Measurements from ENCODE around the gene COMT. TPM values are rescaled to one million over a fixed set of nuclear protein-coding genes. Genes with fewer than 3 reads are reported as not detected.

Gene COMT
- total RNA-seq, 1 experiment from 2014 or later, result 196 TPM

DNA sequence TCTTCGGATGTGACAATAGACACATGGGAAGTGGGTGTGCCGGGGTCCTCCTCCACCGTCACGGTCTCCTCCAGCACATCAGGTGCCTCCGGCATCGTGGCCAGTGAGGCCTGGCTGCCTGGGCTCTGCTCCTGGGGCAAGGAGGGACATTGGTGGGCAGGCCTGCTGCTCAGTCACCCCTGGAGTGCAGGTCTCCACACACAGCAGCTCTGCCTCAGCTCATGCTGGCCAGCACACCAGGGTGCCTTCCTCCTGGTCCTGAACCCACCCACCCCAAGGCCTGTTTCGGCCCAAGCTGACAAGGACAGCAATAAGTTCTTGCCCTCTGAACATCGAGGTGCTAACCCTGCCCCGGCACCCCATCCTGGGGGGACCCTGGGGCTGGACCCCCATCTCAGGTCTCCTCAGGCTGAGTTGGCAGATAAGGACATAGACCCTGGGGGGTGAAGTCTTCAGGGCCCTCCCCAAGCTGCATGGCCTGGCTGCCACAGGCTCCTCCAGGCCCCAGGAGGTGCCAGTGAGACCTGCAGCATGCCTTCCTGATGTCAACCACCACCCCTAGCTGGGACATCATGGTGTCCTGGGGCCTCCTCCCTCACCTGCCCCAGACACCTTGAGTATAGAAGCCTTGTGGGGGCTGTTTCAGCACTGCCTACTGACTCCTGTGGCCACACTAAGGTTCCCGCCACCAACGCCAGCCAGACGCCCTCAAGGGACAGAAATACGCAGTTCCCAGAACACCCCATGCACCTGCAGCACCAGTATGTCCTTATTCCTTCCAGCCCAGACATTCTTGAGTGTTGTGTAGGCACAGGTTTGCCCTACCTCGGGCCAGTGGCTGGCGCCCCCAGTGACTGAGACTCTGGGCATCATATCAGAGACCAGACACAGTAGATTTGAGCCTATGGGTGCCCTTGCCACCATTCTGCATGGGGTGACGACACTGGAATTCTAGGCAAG is 40.7 kb downstream of the COMT start:
- no TSS peak for BruUV-seq (replicated peaks)
- no peak for DNase-seq (ENCODE audit: unreplicated experiment)
- Mint-ChIP-seq H3K4me1 (ENCODE audit: insufficient read depth, unreplicated experiment) (peaks cover 10% of the 10 kb centered on the region), H3K4me3 (ENCODE audit: unreplicated experiment) (no peak overlapping the region), H3K36me3 (ENCODE audit: insufficient read depth, unreplicated experiment) (no peaks in the 10 kb centered on the region), H3K27me3 (ENCODE audit: insufficient read depth, unreplicated experiment) (no peaks in the 10 kb centered on the region), H3K9me3 (ENCODE audit: unreplicated experiment) (no peaks in the 10 kb centered on the region), H3K27ac (ENCODE audit: low read depth, unreplicated experiment) (no peak overlapping the region)
- CTCF ChIA-PET, result interaction anchor here (0.6 kb wide), 1 partner anchor 30 kb away, joined by 3 read pairs; no protein-coding TSS in a partner anchor
- POLR2A ChIA-PET, result interaction anchor here (0.7 kb wide), 1 partner anchor 211 kb away, joined by 3 read pairs; no protein-coding TSS in a partner anchor
- intact Hi-C loops (cut with micrococcal nuclease), result no loop called here
- TF ChIP-seq, protein P1, sequence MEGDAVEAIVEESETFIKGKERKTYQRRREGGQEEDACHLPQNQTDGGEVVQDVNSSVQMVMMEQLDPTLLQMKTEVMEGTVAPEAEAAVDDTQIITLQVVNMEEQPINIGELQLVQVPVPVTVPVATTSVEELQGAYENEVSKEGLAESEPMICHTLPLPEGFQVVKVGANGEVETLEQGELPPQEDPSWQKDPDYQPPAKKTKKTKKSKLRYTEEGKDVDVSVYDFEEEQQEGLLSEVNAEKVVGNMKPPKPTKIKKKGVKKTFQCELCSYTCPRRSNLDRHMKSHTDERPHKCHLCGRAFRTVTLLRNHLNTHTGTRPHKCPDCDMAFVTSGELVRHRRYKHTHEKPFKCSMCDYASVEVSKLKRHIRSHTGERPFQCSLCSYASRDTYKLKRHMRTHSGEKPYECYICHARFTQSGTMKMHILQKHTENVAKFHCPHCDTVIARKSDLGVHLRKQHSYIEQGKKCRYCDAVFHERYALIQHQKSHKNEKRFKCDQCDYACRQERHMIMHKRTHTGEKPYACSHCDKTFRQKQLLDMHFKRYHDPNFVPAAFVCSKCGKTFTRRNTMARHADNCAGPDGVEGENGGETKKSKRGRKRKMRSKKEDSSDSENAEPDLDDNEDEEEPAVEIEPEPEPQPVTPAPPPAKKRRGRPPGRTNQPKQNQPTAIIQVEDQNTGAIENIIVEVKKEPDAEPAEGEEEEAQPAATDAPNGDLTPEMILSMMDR (IDR thresholded peaks at IDR 0.05; ENCODE audit: unreplicated experiment), result no peak

DNA sequence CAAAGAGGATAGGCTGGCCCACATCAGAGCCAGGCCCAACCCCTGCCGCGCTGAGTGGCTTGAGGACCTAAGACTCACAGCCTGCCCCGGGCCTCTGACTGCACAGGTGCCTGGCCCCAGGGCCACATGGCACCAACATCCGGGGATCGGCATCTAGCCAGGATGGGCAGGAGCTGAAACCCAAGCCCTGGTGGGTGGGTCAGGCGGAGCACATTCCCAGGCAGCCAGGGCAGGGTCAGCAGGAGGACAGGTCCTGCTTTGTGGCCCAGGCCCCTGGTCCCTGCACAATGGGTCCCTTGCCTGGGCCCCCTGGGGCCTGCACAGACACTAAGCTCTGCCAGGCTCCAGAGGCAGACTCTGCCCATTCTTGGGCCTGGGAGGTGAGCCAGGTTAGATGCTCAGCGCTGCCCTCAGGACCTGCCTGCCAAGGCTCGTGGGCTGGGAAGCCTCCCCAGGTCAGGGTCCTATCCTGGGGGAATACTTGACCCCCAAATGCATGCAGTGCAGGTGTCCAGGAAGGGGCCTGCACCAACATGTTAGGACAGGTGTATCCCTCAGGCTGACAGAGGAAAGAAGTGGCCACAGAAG is 41.5 kb downstream of the COMT start:
- Mint-ChIP-seq H3K27ac (ENCODE audit: low read depth, unreplicated experiment) (no peak overlapping the region), H3K36me3 (ENCODE audit: insufficient read depth, unreplicated experiment) (no peaks in the 10 kb centered on the region), H3K9me3 (ENCODE audit: unreplicated experiment) (no peaks in the 10 kb centered on the region), H3K27me3 (ENCODE audit: insufficient read depth, unreplicated experiment) (no peaks in the 10 kb centered on the region), H3K4me3 (ENCODE audit: unreplicated experiment) (no peak overlapping the region), H3K4me1 (ENCODE audit: insufficient read depth, unreplicated experiment) (peaks cover 10% of the 10 kb centered on the region)
- CTCF ChIA-PET, result interaction anchor here (0.6 kb wide), 1 partner anchor 29 kb away, joined by 3 read pairs; no protein-coding TSS in a partner anchor
- intact Hi-C loops (cut with micrococcal nuclease), result no loop called here
- no TSS peak for BruUV-seq (replicated peaks)
- POLR2A ChIA-PET, result interaction anchor here (1.5 kb wide), 1 partner anchor 134 kb away, joined by 6 read pairs; the partner anchor contains the start of gene TRMT2A
- DNase-seq (ENCODE audit: unreplicated experiment), result peak; percentile 34
- TF ChIP-seq, protein P1 (IDR thresholded peaks at IDR 0.05; ENCODE audit: unreplicated experiment), result no peak

DNA sequence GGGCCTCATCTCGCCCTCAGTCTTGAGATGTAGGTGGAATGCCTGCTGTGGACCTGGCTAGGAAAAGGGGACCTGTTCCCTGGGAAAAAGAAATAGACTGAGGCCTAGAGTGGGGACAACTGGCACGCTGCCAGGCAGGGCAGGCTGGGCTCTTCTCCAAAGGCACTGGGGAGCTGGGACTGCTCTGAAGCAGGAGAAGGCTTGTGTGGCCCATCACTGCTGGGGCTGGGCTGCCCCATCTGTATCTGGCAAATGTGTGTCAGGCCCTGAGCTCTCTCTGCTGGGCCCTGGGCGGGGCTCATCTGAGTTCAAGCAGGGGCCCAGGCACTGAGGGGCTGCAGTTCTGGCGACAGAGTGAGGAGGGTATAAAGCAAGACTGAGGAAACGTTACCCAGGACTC is 42.2 kb downstream of the COMT start:
- no peaks in the 10 kb centered on the region for H3K27me3 Mint-ChIP-seq (ENCODE audit: insufficient read depth, unreplicated experiment)
- TSS peak; percentile 57 for BruUV-seq (replicated peaks)
- POLR2A ChIA-PET, result interaction anchor here (0.7 to 1.5 kb wide), 4 partner anchors 9 to 147 kb away, joined by 3 to 6 read pairs (median 4); partner anchors contain the start of gene TRMT2A
- H3K36me3 Mint-ChIP-seq (ENCODE audit: insufficient read depth, unreplicated experiment), result no peaks in the 10 kb centered on the region
- TF ChIP-seq, protein P1 (IDR thresholded peaks at IDR 0.05; ENCODE audit: unreplicated experiment), result no peak
- H3K9me3 Mint-ChIP-seq (ENCODE audit: unreplicated experiment), result no peaks in the 10 kb centered on the region
- no peak for DNase-seq (ENCODE audit: unreplicated experiment)
- H3K27ac Mint-ChIP-seq (ENCODE audit: low read depth, unreplicated experiment), result no peak overlapping the region
- no peak overlapping the region for H3K4me3 Mint-ChIP-seq (ENCODE audit: unreplicated experiment)
- peaks cover 10% of the 10 kb centered on the region for H3K4me1 Mint-ChIP-seq (ENCODE audit: insufficient read depth, unreplicated experiment)
- CTCF ChIA-PET, result interaction anchor here (1.0 kb wide), 1 partner anchor 44 kb away, joined by 3 read pairs; no protein-coding TSS in a partner anchor
- intact Hi-C loops (cut with micrococcal nuclease), result no loop called here

Data from MCF 10A (cell line).